Measurements from ENCODE around the gene VPS41. TPM values are rescaled to one million over a fixed set of nuclear protein-coding genes. Genes with fewer than 3 reads are reported as not detected.

The VPS41 gene
- total RNA-seq, 1 experiment from 2014 or later = 92.3 TPM

DNA sequence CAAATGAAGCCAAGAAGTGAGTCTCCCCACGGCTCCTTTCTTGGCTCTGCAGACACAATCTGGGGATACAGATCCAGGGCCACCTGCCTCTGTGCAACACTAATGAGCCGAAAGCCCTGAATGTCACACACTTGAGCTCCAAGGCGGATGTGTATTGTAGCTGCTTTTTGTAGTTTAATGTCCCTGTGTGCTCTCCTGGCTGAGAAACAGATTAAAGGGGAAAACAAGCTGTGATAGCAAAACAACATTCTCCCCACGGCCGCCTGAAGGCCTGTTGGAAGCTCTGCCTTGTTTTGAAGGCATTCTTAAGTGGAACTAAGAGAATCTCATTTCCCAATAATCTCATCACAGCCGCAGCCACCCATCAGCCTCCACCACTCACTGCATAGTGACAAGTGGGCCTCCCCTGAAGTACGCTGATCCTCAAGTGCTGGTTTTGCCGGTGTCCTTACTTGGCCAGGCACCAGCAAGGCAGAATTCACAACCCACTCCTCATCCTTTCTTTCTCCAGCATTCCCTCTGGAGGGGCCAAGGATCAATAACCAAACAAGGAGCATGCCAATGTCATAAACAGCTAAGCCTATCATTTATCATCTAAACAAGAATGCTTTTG is 233.4 kb downstream of the VPS41 start:
- no peak overlapping the region for H3K4me3 ChIP-seq
- no peaks in the 10 kb centered on the region for H4K20me1 ChIP-seq (ENCODE audit: insufficient read depth)
- no TSS peak for BruUV-seq (replicated peaks)
- no peaks in the 10 kb centered on the region for H3K9me3 ChIP-seq (ENCODE audit: insufficient read depth, low read depth)
- no peak overlapping the region for H2AFZ ChIP-seq
- DNase-seq = no peak
- no peak overlapping the region for H3K27ac ChIP-seq
- H3K27me3 ChIP-seq (ENCODE audit: insufficient read depth, low read depth) = peaks cover 41% of the 10 kb centered on the region; the same call in 1 of the 2 replicates
- no peaks in the 10 kb centered on the region for H3K79me2 ChIP-seq (ENCODE audit: low read depth)
- intact Hi-C loops (cut with micrococcal nuclease; ENCODE audit: unreplicated experiment) = no loop called here
- H3K36me3 ChIP-seq (ENCODE audit: low read depth) = no peaks in the 10 kb centered on the region
- ChIA-PET POLR2A (ENCODE audit: unreplicated experiment) (no interaction called here), CTCF (no interaction called here)
- no peaks in the 10 kb centered on the region for H3K9me2 ChIP-seq (ENCODE audit: insufficient read depth)
- no peaks in the 10 kb centered on the region; the same call in 1 of the 2 replicates for H3F3A ChIP-seq (ENCODE audit: insufficient read depth, low read depth)
- TF ChIP-seq, protein P1, sequence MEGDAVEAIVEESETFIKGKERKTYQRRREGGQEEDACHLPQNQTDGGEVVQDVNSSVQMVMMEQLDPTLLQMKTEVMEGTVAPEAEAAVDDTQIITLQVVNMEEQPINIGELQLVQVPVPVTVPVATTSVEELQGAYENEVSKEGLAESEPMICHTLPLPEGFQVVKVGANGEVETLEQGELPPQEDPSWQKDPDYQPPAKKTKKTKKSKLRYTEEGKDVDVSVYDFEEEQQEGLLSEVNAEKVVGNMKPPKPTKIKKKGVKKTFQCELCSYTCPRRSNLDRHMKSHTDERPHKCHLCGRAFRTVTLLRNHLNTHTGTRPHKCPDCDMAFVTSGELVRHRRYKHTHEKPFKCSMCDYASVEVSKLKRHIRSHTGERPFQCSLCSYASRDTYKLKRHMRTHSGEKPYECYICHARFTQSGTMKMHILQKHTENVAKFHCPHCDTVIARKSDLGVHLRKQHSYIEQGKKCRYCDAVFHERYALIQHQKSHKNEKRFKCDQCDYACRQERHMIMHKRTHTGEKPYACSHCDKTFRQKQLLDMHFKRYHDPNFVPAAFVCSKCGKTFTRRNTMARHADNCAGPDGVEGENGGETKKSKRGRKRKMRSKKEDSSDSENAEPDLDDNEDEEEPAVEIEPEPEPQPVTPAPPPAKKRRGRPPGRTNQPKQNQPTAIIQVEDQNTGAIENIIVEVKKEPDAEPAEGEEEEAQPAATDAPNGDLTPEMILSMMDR (conservative IDR thresholded peaks at IDR 0.05) = no peak
- TF ChIP-seq EZH2 (IDR thresholded peaks at IDR 0.05; ENCODE audit: low read depth) = no peak
- no peak overlapping the region for H3K4me2 ChIP-seq
- no peaks in the 10 kb centered on the region for H3K4me1 ChIP-seq (replicated peaks; ENCODE audit: insufficient read depth)

DNA sequence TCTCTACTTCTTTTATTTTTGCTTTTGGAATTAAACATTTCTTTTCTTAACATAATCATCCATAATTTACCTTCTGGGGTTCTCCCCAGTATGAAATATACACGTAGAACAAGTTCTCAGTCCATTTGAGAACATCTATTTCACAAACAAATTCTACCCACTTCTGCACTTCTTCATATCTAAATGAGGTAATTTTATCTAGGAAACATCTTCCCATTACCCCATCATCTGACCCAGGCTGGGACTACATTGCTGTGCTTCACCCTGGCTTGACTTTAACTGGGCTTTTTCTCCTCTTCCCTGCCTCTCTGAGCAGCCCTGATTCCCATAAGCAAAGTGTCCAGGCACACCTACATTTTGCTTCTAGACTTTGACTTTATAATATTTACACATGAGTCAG is 234.5 kb downstream of the VPS41 start:
- Histone ChIP-seq H3K4me1 (replicated peaks; ENCODE audit: insufficient read depth) (no peaks in the 10 kb centered on the region), H2AFZ (no peak overlapping the region), H3K9me3 (ENCODE audit: insufficient read depth, low read depth) (no peaks in the 10 kb centered on the region), H3F3A (ENCODE audit: insufficient read depth, low read depth) (no peaks in the 10 kb centered on the region; the same call in 1 of the 2 replicates), H3K9me2 (ENCODE audit: insufficient read depth) (no peaks in the 10 kb centered on the region), H3K4me3 (no peak overlapping the region), H3K27me3 (ENCODE audit: insufficient read depth, low read depth) (peaks cover 41% of the 10 kb centered on the region; the same call in 1 of the 2 replicates), H3K4me2 (no peak overlapping the region), H3K79me2 (ENCODE audit: low read depth) (no peaks in the 10 kb centered on the region), H4K20me1 (ENCODE audit: insufficient read depth) (no peaks in the 10 kb centered on the region), H3K27ac (no peak overlapping the region), H3K36me3 (ENCODE audit: low read depth) (no peaks in the 10 kb centered on the region)
- no peak for TF ChIP-seq EZH2 (IDR thresholded peaks at IDR 0.05; ENCODE audit: low read depth)
- TF ChIP-seq, protein P1 (conservative IDR thresholded peaks at IDR 0.05) = no peak
- intact Hi-C loops (cut with micrococcal nuclease; ENCODE audit: unreplicated experiment) = no loop called here
- BruUV-seq (replicated peaks) = no TSS peak
- DNase-seq = no peak
- CTCF ChIA-PET = no interaction called here
- POLR2A ChIA-PET (ENCODE audit: unreplicated experiment) = no interaction called here

DNA sequence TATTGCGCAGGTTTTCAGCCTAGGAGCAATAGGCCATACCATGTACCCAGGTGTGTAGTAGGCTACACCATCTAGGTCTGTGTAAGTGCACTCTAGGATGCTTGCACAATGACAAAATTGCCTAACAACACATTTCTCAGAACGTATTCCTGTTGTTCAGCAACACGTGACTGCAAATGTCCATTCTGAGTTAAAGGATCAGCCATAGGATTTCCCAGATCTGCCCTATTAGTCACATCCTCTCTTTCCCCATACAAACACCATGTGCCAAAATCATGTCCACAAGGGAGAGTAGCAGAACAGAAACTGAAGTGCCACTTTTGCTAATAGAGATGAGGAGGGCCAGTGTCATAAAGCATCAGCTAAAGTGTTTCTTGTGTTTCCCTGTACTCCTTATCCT is 235.2 kb downstream of the VPS41 start:
- Histone ChIP-seq H3K9me3 (ENCODE audit: insufficient read depth, low read depth) (no peaks in the 10 kb centered on the region), H4K20me1 (ENCODE audit: insufficient read depth) (no peaks in the 10 kb centered on the region), H3K27me3 (ENCODE audit: insufficient read depth, low read depth) (peaks cover 46% of the 10 kb centered on the region), H3K4me3 (no peak overlapping the region), H3K27ac (no peak overlapping the region), H3F3A (ENCODE audit: insufficient read depth, low read depth) (no peaks in the 10 kb centered on the region; the same call in 1 of the 2 replicates), H3K4me2 (no peak overlapping the region), H3K36me3 (ENCODE audit: low read depth) (no peaks in the 10 kb centered on the region), H3K9me2 (ENCODE audit: insufficient read depth) (no peaks in the 10 kb centered on the region), H2AFZ (no peak overlapping the region), H3K79me2 (ENCODE audit: low read depth) (no peaks in the 10 kb centered on the region), H3K4me1 (replicated peaks; ENCODE audit: insufficient read depth) (no peaks in the 10 kb centered on the region)
- intact Hi-C loops (cut with micrococcal nuclease; ENCODE audit: unreplicated experiment) = no loop called here
- POLR2A ChIA-PET (ENCODE audit: unreplicated experiment) = no interaction called here
- peak in 1 of 2 experiments; percentile 54 for DNase-seq
- TF ChIP-seq, protein P1 (conservative IDR thresholded peaks at IDR 0.05) = no peak
- BruUV-seq (replicated peaks) = no TSS peak
- CTCF ChIA-PET = no interaction called here

Other genes with a start within 250 kb of the VPS41 start
- 0.48 TPM in 1 of 2 replicates, not detected in the other for gene POU6F2, start 68.7 kb upstream of the VPS41 start, total RNA-seq (2021)

Measured in PC-9 (cell line).